HEK293T (cell line): ENCODE data around the gene KCNK2.

Experiments used
- BHLHE40 ChIP-seq: fragments of 450-650 bp; IDR thresholded peaks from 2 replicates; pipeline ENCODE4 v1.6.1; 2016; ENCODE audit warnings: mild to moderate bottlenecking, moderate library complexity, borderline replicate concordance
- CTBP1 ChIP-seq: fragments of 450-650 bp; IDR thresholded peaks from 2 replicates; pipeline ENCODE4 v1.6.1; 2016; ENCODE audit warnings: borderline replicate concordance
- FOXK2 ChIP-seq: fragments of 450-650 bp; IDR thresholded peaks from 2 replicates; pipeline ENCODE4 v1.6.1; 2016; ENCODE audit warnings: mild to moderate bottlenecking
- FOXM1 ChIP-seq: fragments of 450-650 bp; IDR thresholded peaks from 2 replicates; pipeline ENCODE4 v1.6.1; 2017; ENCODE audit warnings: mild to moderate bottlenecking, borderline replicate concordance
- HDGF ChIP-seq: fragments of 450-650 bp; IDR thresholded peaks from 2 replicates; pipeline ENCODE4 v1.6.1; 2017; ENCODE audit warnings: antibody characterized with exemption, borderline replicate concordance
- L3MBTL2 ChIP-seq: fragments of 450-650 bp; conservative IDR thresholded peaks from 2 replicates; pipeline ENCODE4 v1.6.1; 2016; ENCODE audit warnings: mild to moderate bottlenecking
- NFRKB ChIP-seq: fragments of 450-650 bp; IDR thresholded peaks from 2 replicates; pipeline ENCODE4 v1.6.1; 2016; ENCODE audit warnings: mild to moderate bottlenecking, moderate library complexity
- SP1 ChIP-seq: fragments of 450-650 bp; IDR thresholded peaks from 2 replicates; pipeline ENCODE4 v1.6.1; 2017
- ZNF384 ChIP-seq: fragments of 450-650 bp; IDR thresholded peaks from 2 replicates; pipeline ENCODE4 v1.6.1; 2016
- TF ChIP-seq, protein P1 (sequence below): fragments of 450-650 bp; IDR thresholded peaks from 2 replicates; pipeline ENCODE4 v1.6.1; 2016

DNA sequence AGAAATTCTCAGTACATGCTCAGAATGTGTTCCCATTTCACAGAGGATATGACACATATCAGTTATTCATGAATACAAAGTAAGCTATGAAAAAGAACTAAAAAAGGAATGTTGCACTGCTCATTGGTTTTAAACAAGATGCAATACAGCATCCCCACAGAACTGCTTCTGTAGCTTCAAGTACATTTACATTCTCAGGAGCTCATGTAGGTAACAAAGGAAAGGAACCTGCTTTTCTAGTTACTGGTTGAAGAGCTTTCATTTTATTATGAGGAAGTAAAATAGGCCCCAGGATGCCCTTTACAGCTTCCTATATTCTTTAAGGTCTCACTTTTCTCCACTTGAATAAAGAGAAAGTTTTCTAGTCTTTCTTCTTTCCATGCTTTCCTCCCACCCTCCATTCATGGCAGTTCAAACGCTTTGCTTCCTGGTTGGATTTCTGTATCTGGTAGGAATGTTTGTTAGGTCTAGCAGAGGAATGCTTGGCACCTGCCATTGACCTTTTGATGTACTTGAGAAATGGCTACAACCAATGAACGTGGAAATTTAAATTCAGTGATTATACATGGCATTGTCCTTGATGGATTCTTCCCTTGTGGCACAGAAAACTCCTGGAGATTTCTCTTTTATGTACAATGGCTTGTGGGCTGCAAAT is 27.1 kb upstream of the KCNK2 start:
- no peak for TF ChIP-seq FOXM1
- TF ChIP-seq ZNF384: no peak
- TF ChIP-seq SP1: no peak
- TF ChIP-seq, protein P1, sequence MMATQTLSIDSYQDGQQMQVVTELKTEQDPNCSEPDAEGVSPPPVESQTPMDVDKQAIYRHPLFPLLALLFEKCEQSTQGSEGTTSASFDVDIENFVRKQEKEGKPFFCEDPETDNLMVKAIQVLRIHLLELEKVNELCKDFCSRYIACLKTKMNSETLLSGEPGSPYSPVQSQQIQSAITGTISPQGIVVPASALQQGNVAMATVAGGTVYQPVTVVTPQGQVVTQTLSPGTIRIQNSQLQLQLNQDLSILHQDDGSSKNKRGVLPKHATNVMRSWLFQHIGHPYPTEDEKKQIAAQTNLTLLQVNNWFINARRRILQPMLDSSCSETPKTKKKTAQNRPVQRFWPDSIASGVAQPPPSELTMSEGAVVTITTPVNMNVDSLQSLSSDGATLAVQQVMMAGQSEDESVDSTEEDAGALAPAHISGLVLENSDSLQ: no peak
- no peak for TF ChIP-seq CTBP1
- no peak for TF ChIP-seq BHLHE40
- TF ChIP-seq FOXK2: no peak
- TF ChIP-seq NFRKB: no peak
- TF ChIP-seq L3MBTL2: no peak
- no peak for TF ChIP-seq HDGF
